Spleen (tissue), 11 donors: ENCODE data around the gene TSEN15. TPM values are rescaled to one million over a fixed set of nuclear protein-coding genes. Genes with fewer than 3 reads are reported as not detected.

Experiments
- DNase-seq: peaks from one replicate; pipeline ENCODE4 v3.0.0-alpha.2; 2020
- H3K27ac ChIP-seq, 8 donors: fragments of 200-600 bp; sonication (generic) in 7 of 8; 1 replicate in 4 of 8; 2 replicates in 4 of 8; pipeline versions ENCODE4 v1.5.0 to v1.8.0; 2016 to 2021; ENCODE audit warnings: inconsistent platforms in 4 of 8, mild to moderate bottlenecking in 4 of 8, moderate library complexity in 1 of 8
- H3K27me3 ChIP-seq, 7 donors: fragments of 200-600 bp; sonication (generic) in 6 of 7; replicated peaks in 1 of 7; 1 replicate in 4 of 7; 2 replicates in 3 of 7; pipeline versions ENCODE4 v1.5.0 to v1.8.0; 2016 to 2021; ENCODE audit warnings: inconsistent platforms in 3 of 7, mild to moderate bottlenecking in 1 of 7
- H3K36me3 ChIP-seq, 6 donors: fragments of 200-600 bp; sonication (generic) in 5 of 6; 1 replicate in 4 of 6; 2 replicates in 2 of 6; pipeline versions ENCODE4 v1.5.0 to v1.8.0; 2016 to 2021; ENCODE audit warnings: inconsistent platforms in 2 of 6
- H3K4me1 ChIP-seq, 6 donors: fragments of 200-600 bp; sonication (generic) in 5 of 6; 1 replicate in 3 of 6; 2 replicates in 3 of 6; pipeline versions ENCODE4 v1.5.0 to v1.8.0; 2016 to 2021; ENCODE audit warnings: inconsistent platforms in 3 of 6
- H3K4me3 ChIP-seq, 8 donors: fragments of 200-600 bp; sonication (generic) in 7 of 8; 1 replicate in 4 of 8; 2 replicates in 4 of 8; pipeline versions ENCODE4 v1.5.0 to v1.8.0; 2016 to 2021; ENCODE audit warnings: inconsistent platforms in 4 of 8, mild to moderate bottlenecking in 4 of 8, moderate library complexity in 2 of 8
- H3K9me3 ChIP-seq, 8 donors: fragments of 200-600 bp; sonication (generic) in 7 of 8; 1 replicate in 4 of 8; 2 replicates in 4 of 8; pipeline versions ENCODE4 v1.5.0 to v1.8.0; 2016 to 2021; ENCODE audit warnings: inconsistent platforms in 4 of 8
- POLR2A ChIP-seq, 3 donors: fragments of 450-650 bp; IDR thresholded peaks; one replicate each; pipeline ENCODE4 v1.5.1; 2017; ENCODE audit warnings: antibody characterized with exemption in 3 of 3, mild to moderate bottlenecking in 1 of 3
- POLR2AphosphoS5 ChIP-seq, 3 donors: sonication (generic); formaldehyde crosslinking; IDR thresholded peaks; one replicate each; pipeline ENCODE4 v1.5.1; 2017; ENCODE audit warnings: antibody characterized with exemption in 3 of 3
- WGBS, 5 donors: extraction: QIAGEN DNeasy Blood & Tissue Kit in 3 of 5; methylation state at CpG; one replicate each; pipeline versions ENCODE4 v1.1.5 to v1.1.7; 2013 to 2018; 5-methylcytosine and 5-hydroxymethylcytosine counted together
- intact Hi-C: fragments of 100-400 bp; cut with DNase I; formaldehyde crosslinking; loops from one replicate; pipeline ENCODE4 v1.15.0; 2023; ENCODE audit warnings: low total_unique reads
- polyA plus RNA-seq, 3 donors: library from polyadenylated mRNA; stranded (reverse); fragments of 200-250 nt; gene quantifications; one replicate each; pipeline ENCODE4 v1.2.1, GENCODE V29; 2013
- total RNA-seq, 7 donors: library from RNA; depleted of rRNA in 3 of 7; stranded (reverse); fragments of >200 nt in 3 of 7; fragmentation: NEBNext Ultra II Directional in 4 of 7; extraction: Animal tissue kit (Norgen Biotek cat#: 25700) in 4 of 7; gene quantifications; one replicate each; pipeline versions ENCODE4 v1.1.0 to v1.2.1, GENCODE V29; 2016 to 2021
- TF ChIP-seq, protein P1 (sequence below), 11 experiments: fragments of 200-600 bp in 7 of 11; fragments of 450-650 bp in 4 of 11; sonication (generic) in 4 of 11; IDR thresholded peaks in 8 of 11; conservative IDR thresholded peaks in 3 of 11; 1 replicate in 7 of 11; 2 replicates in 4 of 11; pipeline versions ENCODE4 v1.4.0 to v1.8.0; 2016 to 2021; ENCODE audit warnings: antibody characterized with exemption in 11 of 11, inconsistent platforms in 4 of 11, mild to moderate bottlenecking in 1 of 11
- donor health status: healthy with polysubstance abuse.
- donor health status: DM: no; HTN: no; CAD: no; lungs with moderate emphysema.
- donor health status: DM: no; HTN: no; CAD: no.
- donor health status: Bipolar disorder and iron deficiency.
- donor health status: healthy.
- donor health status: DM: no; HTN: no; CAD: no.
- donor health status: DM: yes; HTN: yes; CAD: no.

TSEN15 gene
- total and polyA plus RNA-seq, 10 donors = 14.7 to 47.7 (median 23.7) TPM

DNA sequence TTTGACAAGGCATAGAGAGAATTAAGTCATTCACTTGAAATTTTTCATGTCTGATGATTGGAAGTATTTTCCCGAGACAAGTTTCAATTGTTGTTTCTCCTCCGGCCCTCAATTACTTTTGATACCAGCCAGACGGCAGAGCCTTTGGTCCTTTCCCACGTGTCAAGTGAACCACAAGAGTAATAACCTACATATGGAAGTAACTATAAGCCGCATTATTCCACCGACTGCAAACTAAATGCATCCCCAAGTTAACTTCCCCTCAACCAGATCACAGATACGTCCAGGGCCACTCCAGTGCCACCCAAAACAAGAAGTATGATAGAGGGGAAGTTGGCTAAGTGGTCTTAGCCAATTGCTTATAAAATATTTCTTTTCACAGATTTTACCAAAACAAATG is 34.2 kb upstream of the TSEN15 start:
- Histone ChIP-seq H3K4me3 (no peak overlapping the region), H3K27ac (no peak overlapping the region), H3K9me3 (no peaks in the 10 kb centered on the region), H3K27me3 (peaks cover 0 to 3% (median 0%) of the 10 kb centered on the region in 7 donors), H3K4me1 (peaks cover 0 to 4% (median 0%) of the 10 kb centered on the region in 6 donors), H3K36me3 (no peaks in the 10 kb centered on the region)
- intact Hi-C loops = no loop called here
- no peak for TF ChIP-seq POLR2AphosphoS5 (IDR thresholded peaks at IDR 0.05)
- TF ChIP-seq POLR2A (IDR thresholded peaks at IDR 0.05) = no peak
- TF ChIP-seq, protein P1, sequence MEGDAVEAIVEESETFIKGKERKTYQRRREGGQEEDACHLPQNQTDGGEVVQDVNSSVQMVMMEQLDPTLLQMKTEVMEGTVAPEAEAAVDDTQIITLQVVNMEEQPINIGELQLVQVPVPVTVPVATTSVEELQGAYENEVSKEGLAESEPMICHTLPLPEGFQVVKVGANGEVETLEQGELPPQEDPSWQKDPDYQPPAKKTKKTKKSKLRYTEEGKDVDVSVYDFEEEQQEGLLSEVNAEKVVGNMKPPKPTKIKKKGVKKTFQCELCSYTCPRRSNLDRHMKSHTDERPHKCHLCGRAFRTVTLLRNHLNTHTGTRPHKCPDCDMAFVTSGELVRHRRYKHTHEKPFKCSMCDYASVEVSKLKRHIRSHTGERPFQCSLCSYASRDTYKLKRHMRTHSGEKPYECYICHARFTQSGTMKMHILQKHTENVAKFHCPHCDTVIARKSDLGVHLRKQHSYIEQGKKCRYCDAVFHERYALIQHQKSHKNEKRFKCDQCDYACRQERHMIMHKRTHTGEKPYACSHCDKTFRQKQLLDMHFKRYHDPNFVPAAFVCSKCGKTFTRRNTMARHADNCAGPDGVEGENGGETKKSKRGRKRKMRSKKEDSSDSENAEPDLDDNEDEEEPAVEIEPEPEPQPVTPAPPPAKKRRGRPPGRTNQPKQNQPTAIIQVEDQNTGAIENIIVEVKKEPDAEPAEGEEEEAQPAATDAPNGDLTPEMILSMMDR (IDR thresholded peaks at IDR 0.05 in 8 of 11, conservative IDR thresholded peaks at IDR 0.05 in 3 of 11) = no peak
- WGBS, 5 donors = 48 to 72% (median 60%) methylated on average over 7 of the region's 7 CpGs
- DNase-seq = no peak

DNA sequence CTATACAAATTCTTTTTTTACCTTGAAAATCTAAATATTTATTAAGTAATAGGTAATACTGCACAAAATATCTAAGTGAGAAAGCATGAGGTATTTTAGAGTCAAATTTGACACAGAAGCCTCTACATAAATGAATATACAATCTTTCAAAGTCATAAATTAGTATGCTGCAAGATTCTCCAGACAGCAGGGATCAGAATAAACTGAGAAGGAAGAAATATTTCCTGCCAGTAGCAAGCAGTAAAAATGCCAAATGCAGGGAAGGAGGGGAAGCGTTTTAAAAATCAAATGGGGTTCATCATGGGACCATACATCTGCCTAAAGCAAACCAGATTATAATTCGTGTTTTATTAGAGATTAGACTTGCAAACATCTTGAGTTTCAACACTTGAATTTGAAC is 32.9 kb upstream of the TSEN15 start:
- Histone ChIP-seq H3K4me1 (peaks cover 0 to 9% (median 0%) of the 10 kb centered on the region in 6 donors), H3K9me3 (no peaks in the 10 kb centered on the region), H3K27me3 (peaks cover 0 to 3% (median 0%) of the 10 kb centered on the region in 7 donors), H3K36me3 (no peaks in the 10 kb centered on the region), H3K27ac (no peak overlapping the region), H3K4me3 (no peak overlapping the region)
- DNase-seq = no peak
- TF ChIP-seq POLR2AphosphoS5 (IDR thresholded peaks at IDR 0.05) (no peak), POLR2A (IDR thresholded peaks at IDR 0.05) (no peak)
- TF ChIP-seq, protein P1 (IDR thresholded peaks at IDR 0.05 in 8 of 11, conservative IDR thresholded peaks at IDR 0.05 in 3 of 11) = no peak
- intact Hi-C loops = no loop called here
- 42 to 68% (median 61%) methylated on average over 2 of the region's 2 CpGs for WGBS, 5 donors

DNA sequence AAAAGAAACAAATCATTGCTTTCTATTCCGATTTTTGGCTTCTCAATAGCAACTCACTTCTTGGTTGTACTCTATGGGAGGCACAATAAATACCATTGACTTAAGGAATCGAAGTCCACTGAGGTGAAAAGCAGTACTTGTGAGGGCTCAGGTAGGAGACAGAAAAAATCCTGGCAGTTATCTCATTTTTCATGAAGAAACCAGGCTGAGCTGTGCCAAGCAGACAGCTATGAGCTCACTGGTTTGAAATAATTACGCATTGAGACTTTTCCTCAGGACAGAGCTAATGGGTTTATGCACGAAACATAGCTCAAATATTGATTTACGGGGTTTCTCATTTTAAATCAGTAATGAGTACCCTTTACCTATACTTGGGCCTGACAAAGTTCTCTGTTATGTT is 32.5 kb upstream of the TSEN15 start:
- Histone ChIP-seq H3K4me1 (peaks cover 0 to 9% (median 0%) of the 10 kb centered on the region in 6 donors), H3K36me3 (no peaks in the 10 kb centered on the region), H3K9me3 (no peaks in the 10 kb centered on the region), H3K27me3 (peaks cover 0 to 3% (median 0%) of the 10 kb centered on the region in 7 donors), H3K27ac (no peak overlapping the region), H3K4me3 (no peak overlapping the region)
- no peak for TF ChIP-seq POLR2A (IDR thresholded peaks at IDR 0.05)
- WGBS, 5 donors = 87 to 93% (median 92%) methylated on average over 5 of the region's 5 CpGs
- intact Hi-C loops = no loop called here
- DNase-seq = no peak

DNA sequence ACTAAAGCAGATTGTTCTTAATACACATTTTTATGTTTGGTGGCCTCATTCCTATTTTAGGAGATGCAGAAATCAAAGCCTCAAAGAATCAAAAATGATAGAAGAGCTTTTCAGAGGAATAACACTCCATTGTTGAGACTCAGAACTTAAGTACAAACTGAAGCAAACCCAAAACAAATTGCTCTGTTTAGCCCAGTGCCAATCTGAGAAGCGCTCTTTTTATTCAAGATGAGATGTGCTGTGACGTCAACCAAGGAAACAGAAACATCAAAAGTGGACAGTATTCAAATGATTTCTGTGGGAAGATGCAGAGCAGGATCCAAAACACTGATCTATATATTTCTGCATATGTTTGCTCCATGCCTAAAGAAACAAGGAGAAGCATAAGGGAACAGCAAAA is 32.0 kb upstream of the TSEN15 start:
- intact Hi-C loops = no loop called here
- 85 to 95% (median 92%) methylated on average over 2 of the region's 2 CpGs for WGBS, 5 donors
- peaks cover 0 to 3% (median 0%) of the 10 kb centered on the region in 7 donors for H3K27me3 ChIP-seq
- H3K36me3 ChIP-seq = no peaks in the 10 kb centered on the region
- TF ChIP-seq POLR2AphosphoS5 (IDR thresholded peaks at IDR 0.05) (no peak), POLR2A (IDR thresholded peaks at IDR 0.05) (no peak)
- TF ChIP-seq, protein P1 (IDR thresholded peaks at IDR 0.05 in 8 of 11, conservative IDR thresholded peaks at IDR 0.05 in 3 of 11) = no peak
- DNase-seq = no peak
- H3K27ac ChIP-seq = no peak overlapping the region
- no peak overlapping the region for H3K4me3 ChIP-seq
- no peaks in the 10 kb centered on the region for H3K9me3 ChIP-seq
- H3K4me1 ChIP-seq = peaks cover 0 to 9% (median 0%) of the 10 kb centered on the region in 6 donors

DNA sequence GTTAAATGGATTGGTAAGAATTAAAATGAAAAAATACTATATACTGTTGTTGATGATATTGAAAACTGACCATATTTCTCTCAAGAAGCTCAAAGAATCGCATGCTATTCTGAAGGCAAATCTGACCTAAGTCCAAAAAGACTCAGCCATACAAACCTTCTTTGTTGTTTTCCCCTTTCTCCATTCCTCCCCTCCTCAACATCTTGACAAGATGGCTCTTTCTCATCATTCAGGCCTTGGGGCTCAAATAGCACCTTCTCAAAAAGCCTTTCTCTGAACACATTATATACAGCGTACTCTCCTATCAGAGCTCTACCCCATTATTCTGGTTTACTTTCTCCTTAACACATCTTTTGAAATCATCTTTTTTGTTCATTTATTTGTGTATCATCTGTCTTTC is 31.2 kb upstream of the TSEN15 start:
- WGBS, 5 donors = 94 to 99% (median 96%) methylated on average over 2 of the region's 2 CpGs
- no peak overlapping the region for H3K4me3 ChIP-seq
- H3K4me1 ChIP-seq = peaks cover 0 to 9% (median 0%) of the 10 kb centered on the region in 6 donors
- intact Hi-C loops = no loop called here
- H3K27ac ChIP-seq = no peak overlapping the region
- H3K27me3 ChIP-seq = peaks cover 0 to 2% (median 0%) of the 10 kb centered on the region in 7 donors
- TF ChIP-seq POLR2AphosphoS5 (IDR thresholded peaks at IDR 0.05) = no peak
- no peak for TF ChIP-seq POLR2A (IDR thresholded peaks at IDR 0.05)
- TF ChIP-seq, protein P1 (IDR thresholded peaks at IDR 0.05 in 8 of 11, conservative IDR thresholded peaks at IDR 0.05 in 3 of 11) = no peak
- no peaks in the 10 kb centered on the region for H3K36me3 ChIP-seq
- DNase-seq = no peak
- no peaks in the 10 kb centered on the region for H3K9me3 ChIP-seq
